ENCODE data around the gene MYO1D. TPM values are rescaled to one million over a fixed set of nuclear protein-coding genes. Genes with fewer than 3 reads are reported as not detected.

Gene MYO1D
- total RNA-seq, 1 donor from 2014 or later = 18.0 TPM

GRCh38 chr17:32623196-32623595, 253.7 kb downstream of the MYO1D start:
- no peaks in the 10 kb centered on the region for H3K36me3 ChIP-seq (ENCODE audit: insufficient read depth, low read length)

GRCh38 chr17:32622540-32622939, 254.4 kb downstream of the MYO1D start:
- Mint-ChIP-seq H3K9me3 (ENCODE audit: unreplicated experiment) (no peaks in the 10 kb centered on the region), H3K27ac (ENCODE audit: unreplicated experiment) (no peak overlapping the region), H3K4me3 (ENCODE audit: unreplicated experiment) (no peak overlapping the region), H3K4me1 (ENCODE audit: low read depth, unreplicated experiment) (peaks cover 5% of the 10 kb centered on the region), H3K36me3 (ENCODE audit: low read depth, unreplicated experiment) (peaks cover 1% of the 10 kb centered on the region), H3K27me3 (ENCODE audit: low read depth, unreplicated experiment) (no peaks in the 10 kb centered on the region)
- no peak overlapping the region for H3K4me2 ChIP-seq (ENCODE audit: low read length)
- peaks cover 5% of the 10 kb centered on the region for H3K4me1 ChIP-seq (ENCODE audit: insufficient read depth, low read length)
- no peaks in the 10 kb centered on the region for H4K20me1 ChIP-seq (ENCODE audit: insufficient read depth, low read length)
- no peak overlapping the region for H2AFZ ChIP-seq (ENCODE audit: low read depth, low read length)
- H3K36me3 ChIP-seq (ENCODE audit: insufficient read depth, low read length) = no peaks in the 10 kb centered on the region
- FAIRE-seq (no peak), DNase-seq (ENCODE audit: low read depth) (no peak)
- no peaks in the 10 kb centered on the region for H3K9me3 ChIP-seq (ENCODE audit: insufficient read depth, low read depth, low read length)
- H3K4me3 ChIP-seq (ENCODE audit: insufficient read depth, low read depth, low read length) = no peak overlapping the region
- TF ChIP-seq CTCF (IDR thresholded peaks at IDR 0.05; ENCODE audit: insufficient read depth, low read depth, low read length) = no peak
- no peak for TF ChIP-seq EZH2 (IDR thresholded peaks at IDR 0.05; ENCODE audit: insufficient read depth, low read length)
- H3K27me3 ChIP-seq (ENCODE audit: insufficient read depth, low read length) = peaks cover 3% of the 10 kb centered on the region
- H3K27ac ChIP-seq (ENCODE audit: low read depth, low read length) = no peak overlapping the region
- no peak overlapping the region for H3K9ac ChIP-seq (ENCODE audit: low read length)
- H3K79me2 ChIP-seq (ENCODE audit: insufficient read depth, low read length) = no peaks in the 10 kb centered on the region

More at GRCh38 chr17:32623196-32623595, 253.7 kb downstream of the MYO1D start:
- peaks cover 1% of the 10 kb centered on the region for H3K36me3 Mint-ChIP-seq (ENCODE audit: low read depth, unreplicated experiment)
- no peaks in the 10 kb centered on the region for H3K9me3 Mint-ChIP-seq (ENCODE audit: unreplicated experiment)
- H3K4me1 ChIP-seq (ENCODE audit: insufficient read depth, low read length) = peaks cover 10% of the 10 kb centered on the region
- no peaks in the 10 kb centered on the region for H3K9me3 ChIP-seq (ENCODE audit: insufficient read depth, low read depth, low read length)
- FAIRE-seq = no peak
- H3K27me3 Mint-ChIP-seq (ENCODE audit: low read depth, unreplicated experiment) = no peaks in the 10 kb centered on the region
- H4K20me1 ChIP-seq (ENCODE audit: insufficient read depth, low read length) = no peaks in the 10 kb centered on the region
- no peak overlapping the region for H3K9ac ChIP-seq (ENCODE audit: low read length)
- TF ChIP-seq CTCF (IDR thresholded peaks at IDR 0.05; ENCODE audit: insufficient read depth, low read depth, low read length) (no peak), EZH2 (IDR thresholded peaks at IDR 0.05; ENCODE audit: insufficient read depth, low read length) (no peak)
- no peak for DNase-seq (ENCODE audit: low read depth)
- no peaks in the 10 kb centered on the region for H3K79me2 ChIP-seq (ENCODE audit: insufficient read depth, low read length)
- H3K4me3 Mint-ChIP-seq (ENCODE audit: unreplicated experiment) = no peak overlapping the region
- no peak overlapping the region for H3K27ac Mint-ChIP-seq (ENCODE audit: unreplicated experiment)
- H3K4me1 Mint-ChIP-seq (ENCODE audit: low read depth, unreplicated experiment) = peaks cover 5% of the 10 kb centered on the region
- H2AFZ ChIP-seq (ENCODE audit: low read depth, low read length) = no peak overlapping the region
- no peak overlapping the region for H3K4me3 ChIP-seq (ENCODE audit: insufficient read depth, low read depth, low read length)
- H3K27me3 ChIP-seq (ENCODE audit: insufficient read depth, low read length) = peaks cover 3% of the 10 kb centered on the region
- H3K4me2 ChIP-seq (ENCODE audit: low read length) = no peak overlapping the region
- H3K27ac ChIP-seq (ENCODE audit: low read depth, low read length) = no peak overlapping the region

GRCh38 chr17:32621612-32622312, 255.2 kb downstream of the MYO1D start:
- Mint-ChIP-seq H3K27me3 (ENCODE audit: low read depth, unreplicated experiment) (no peaks in the 10 kb centered on the region), H3K9me3 (ENCODE audit: unreplicated experiment) (no peaks in the 10 kb centered on the region), H3K27ac (ENCODE audit: unreplicated experiment) (no peak overlapping the region), H3K4me1 (ENCODE audit: low read depth, unreplicated experiment) (no peaks in the 10 kb centered on the region), H3K36me3 (ENCODE audit: low read depth, unreplicated experiment) (peaks cover 1% of the 10 kb centered on the region), H3K4me3 (ENCODE audit: unreplicated experiment) (no peak overlapping the region)
- no peak for DNase-seq (ENCODE audit: low read depth)
- Histone ChIP-seq H3K9me3 (ENCODE audit: insufficient read depth, low read depth, low read length) (no peaks in the 10 kb centered on the region), H4K20me1 (ENCODE audit: insufficient read depth, low read length) (no peaks in the 10 kb centered on the region), H3K9ac (ENCODE audit: low read length) (no peak overlapping the region), H3K36me3 (ENCODE audit: insufficient read depth, low read length) (no peaks in the 10 kb centered on the region), H3K79me2 (ENCODE audit: insufficient read depth, low read length) (no peaks in the 10 kb centered on the region), H3K4me3 (ENCODE audit: insufficient read depth, low read depth, low read length) (no peak overlapping the region), H3K4me1 (ENCODE audit: insufficient read depth, low read length) (no peaks in the 10 kb centered on the region), H3K27me3 (ENCODE audit: insufficient read depth, low read length) (peaks cover 3% of the 10 kb centered on the region), H3K27ac (ENCODE audit: low read depth, low read length) (no peak overlapping the region), H3K4me2 (ENCODE audit: low read length) (no peak overlapping the region), H2AFZ (ENCODE audit: low read depth, low read length) (no peak overlapping the region)
- TF ChIP-seq EZH2 (IDR thresholded peaks at IDR 0.05; ENCODE audit: insufficient read depth, low read length) (no peak), CTCF (IDR thresholded peaks at IDR 0.05; ENCODE audit: insufficient read depth, low read depth, low read length) (no peak)
- FAIRE-seq = no peak
